Brain microvascular endothelial cell (primary cell): ENCODE data around the gene PROZ.

Experiments used
- DNase-seq: peaks from one replicate; pipeline ENCODE4 v3.0.0-alpha.2; 2020
- H3K27ac ChIP-seq: fragments of 250-450 bp; sonication (Bioruptor Pico); 2 replicates; pipeline ENCODE4 v1.5.1; 2020; ENCODE audit warnings: mild to moderate bottlenecking, moderate library complexity
- H3K27me3 ChIP-seq: fragments of 250-450 bp; sonication (Bioruptor Pico); replicated peaks from 2 replicates; pipeline ENCODE4 v1.5.1; 2020; ENCODE audit warnings: mild to moderate bottlenecking
- H3K36me3 ChIP-seq: fragments of 250-450 bp; sonication (Bioruptor Pico); replicated peaks from 2 replicates; pipeline ENCODE4 v1.5.1; 2020; ENCODE audit warnings: mild to moderate bottlenecking
- H3K4me3 ChIP-seq: 2 replicates; pipeline ENCODE4 v1.5.1; 2011; ENCODE audit warnings: low read depth, mild to moderate bottlenecking, control low read depth, low read length, moderate library complexity
- in situ Hi-C: cut with HindIII; loops from 2 replicates; pipeline ENCODE4 v1.10.0; 2017; ENCODE audit warnings: low sequenced_read_pairs, low pct_ligation_motif_present
- TF ChIP-seq, protein P1 (sequence below): IDR thresholded peaks from 2 replicates; pipeline ENCODE4 v1.5.1; 2011; ENCODE audit warnings: low read depth, mild to moderate bottlenecking, moderate library complexity, low read length, control low read depth, inconsistent platforms; ENCODE audit errors: missing control alignments

Gene PROZ

DNA sequence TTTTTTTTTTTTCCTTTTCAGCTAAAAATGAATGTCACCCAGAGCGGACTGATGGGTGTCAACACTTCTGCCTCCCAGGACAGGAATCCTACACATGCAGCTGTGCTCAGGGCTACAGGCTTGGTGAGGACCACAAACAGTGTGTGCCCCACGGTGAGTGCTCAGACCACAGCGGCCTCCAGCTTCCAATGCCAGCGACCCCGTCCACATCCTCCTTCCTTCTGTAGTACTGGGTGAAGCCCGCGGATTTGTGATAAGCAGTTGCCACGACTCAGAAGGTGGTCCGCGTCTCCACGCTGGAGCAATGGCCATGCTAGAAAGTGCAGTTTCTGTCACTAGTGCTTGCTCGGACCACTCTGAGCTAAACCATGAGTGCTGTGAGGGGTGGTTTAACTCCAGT lies 6.0 kb downstream of the PROZ start:
- TF ChIP-seq, protein P1, sequence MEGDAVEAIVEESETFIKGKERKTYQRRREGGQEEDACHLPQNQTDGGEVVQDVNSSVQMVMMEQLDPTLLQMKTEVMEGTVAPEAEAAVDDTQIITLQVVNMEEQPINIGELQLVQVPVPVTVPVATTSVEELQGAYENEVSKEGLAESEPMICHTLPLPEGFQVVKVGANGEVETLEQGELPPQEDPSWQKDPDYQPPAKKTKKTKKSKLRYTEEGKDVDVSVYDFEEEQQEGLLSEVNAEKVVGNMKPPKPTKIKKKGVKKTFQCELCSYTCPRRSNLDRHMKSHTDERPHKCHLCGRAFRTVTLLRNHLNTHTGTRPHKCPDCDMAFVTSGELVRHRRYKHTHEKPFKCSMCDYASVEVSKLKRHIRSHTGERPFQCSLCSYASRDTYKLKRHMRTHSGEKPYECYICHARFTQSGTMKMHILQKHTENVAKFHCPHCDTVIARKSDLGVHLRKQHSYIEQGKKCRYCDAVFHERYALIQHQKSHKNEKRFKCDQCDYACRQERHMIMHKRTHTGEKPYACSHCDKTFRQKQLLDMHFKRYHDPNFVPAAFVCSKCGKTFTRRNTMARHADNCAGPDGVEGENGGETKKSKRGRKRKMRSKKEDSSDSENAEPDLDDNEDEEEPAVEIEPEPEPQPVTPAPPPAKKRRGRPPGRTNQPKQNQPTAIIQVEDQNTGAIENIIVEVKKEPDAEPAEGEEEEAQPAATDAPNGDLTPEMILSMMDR = no peak
- Histone ChIP-seq H3K27ac (no peak overlapping the region), H3K36me3 (peaks cover 4% of the 10 kb centered on the region), H3K4me3 (no peak overlapping the region), H3K27me3 (no peaks in the 10 kb centered on the region)
- in situ Hi-C loops = no loop called here
- no peak for DNase-seq

DNA sequence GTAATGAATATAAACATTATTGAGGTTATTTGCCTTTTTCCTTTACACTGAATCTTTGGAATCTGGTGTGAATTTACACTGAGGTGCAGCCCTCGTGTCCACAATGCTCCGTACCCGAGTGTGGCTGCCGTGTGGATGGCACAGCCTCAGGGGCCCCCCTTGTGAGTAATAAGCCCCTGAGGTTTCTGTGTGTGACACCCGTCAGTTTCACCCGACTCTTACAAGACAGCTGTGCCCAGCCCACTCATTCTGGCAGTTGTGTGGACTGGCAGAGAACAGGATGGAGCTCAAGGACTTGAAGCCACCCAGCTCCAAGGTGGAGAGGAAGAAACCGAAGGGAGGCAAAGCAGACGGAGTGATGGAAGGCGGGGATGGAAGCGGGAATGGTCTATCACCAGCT lies 7.8 kb downstream of the PROZ start:
- DNase-seq = no peak
- H3K36me3 ChIP-seq = peaks cover 10% of the 10 kb centered on the region
- H3K27ac ChIP-seq = no peak overlapping the region
- in situ Hi-C loops = no loop called here
- TF ChIP-seq, protein P1 = no peak
- no peaks in the 10 kb centered on the region for H3K27me3 ChIP-seq
- H3K4me3 ChIP-seq = no peak overlapping the region

DNA sequence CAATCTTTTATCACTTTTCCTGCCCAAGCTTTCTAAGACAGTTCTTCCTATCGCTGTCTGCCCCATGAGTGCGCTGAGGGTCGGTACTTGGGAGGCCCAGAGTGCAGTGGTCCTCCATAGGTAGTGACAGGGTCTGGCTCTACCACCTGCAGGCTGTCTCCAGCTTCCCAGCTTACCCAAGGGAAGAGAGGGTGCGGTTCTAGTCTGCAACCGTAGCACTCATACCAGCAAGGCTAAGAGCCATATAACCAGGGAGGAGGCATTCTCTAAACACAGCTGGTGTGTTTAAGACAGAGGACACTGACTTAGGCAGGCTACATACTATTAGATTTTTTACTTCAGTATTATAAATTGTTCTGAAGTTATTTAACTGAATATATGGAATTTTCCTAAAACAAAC lies 8.2 kb downstream of the PROZ start:
- Histone ChIP-seq H3K27me3 (no peaks in the 10 kb centered on the region), H3K27ac (no peak overlapping the region), H3K4me3 (no peak overlapping the region), H3K36me3 (peaks cover 15% of the 10 kb centered on the region)
- in situ Hi-C loops = no loop called here
- TF ChIP-seq, protein P1 = no peak
- no peak for DNase-seq

DNA sequence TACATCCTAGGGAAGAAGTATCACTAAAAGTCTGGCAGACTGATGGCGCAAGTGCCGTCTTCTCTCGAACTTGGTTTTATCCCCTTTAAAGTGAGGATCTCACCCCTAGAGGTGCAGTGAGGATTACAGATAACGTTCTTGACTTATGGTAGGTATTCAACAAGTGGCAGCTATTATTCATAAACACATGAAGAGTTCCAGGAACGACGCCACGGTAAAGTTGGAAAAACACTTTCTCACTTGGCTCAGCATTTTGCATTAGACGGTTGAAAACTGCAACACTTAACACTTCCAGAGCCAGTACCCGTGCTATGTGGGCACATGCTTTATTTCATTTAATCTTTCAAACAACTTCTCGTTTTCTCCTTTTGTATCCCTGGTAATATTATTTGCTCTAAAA lies 8.7 kb downstream of the PROZ start:
- H3K27me3 ChIP-seq = no peaks in the 10 kb centered on the region
- no peak overlapping the region for H3K27ac ChIP-seq
- no peak overlapping the region for H3K4me3 ChIP-seq
- in situ Hi-C loops = no loop called here
- H3K36me3 ChIP-seq = peaks cover 19% of the 10 kb centered on the region
- DNase-seq = no peak
- TF ChIP-seq, protein P1 = no peak

DNA sequence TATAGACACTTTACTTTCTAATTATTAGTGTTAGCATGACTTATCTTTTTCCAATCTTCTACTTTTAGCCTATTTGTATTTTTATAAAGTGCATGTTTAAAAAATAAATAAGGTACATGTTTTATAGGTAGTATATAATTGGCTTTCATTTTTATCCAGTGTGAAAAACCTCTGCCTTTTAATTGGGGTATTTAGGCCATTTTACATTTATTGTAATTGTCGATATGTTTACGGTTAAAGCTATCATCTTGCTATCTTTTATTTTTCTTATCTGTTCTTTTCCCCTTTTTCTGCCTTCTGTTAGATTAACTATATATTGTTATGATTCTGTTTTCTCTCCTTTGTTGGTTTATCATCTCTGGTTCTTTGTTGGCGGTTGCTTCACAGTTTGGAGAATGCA lies 9.1 kb downstream of the PROZ start:
- H3K4me3 ChIP-seq = no peak overlapping the region
- H3K36me3 ChIP-seq = peaks cover 19% of the 10 kb centered on the region
- no peaks in the 10 kb centered on the region for H3K27me3 ChIP-seq
- in situ Hi-C loops = no loop called here
- TF ChIP-seq, protein P1 = no peak
- DNase-seq = no peak
- no peak overlapping the region for H3K27ac ChIP-seq

DNA sequence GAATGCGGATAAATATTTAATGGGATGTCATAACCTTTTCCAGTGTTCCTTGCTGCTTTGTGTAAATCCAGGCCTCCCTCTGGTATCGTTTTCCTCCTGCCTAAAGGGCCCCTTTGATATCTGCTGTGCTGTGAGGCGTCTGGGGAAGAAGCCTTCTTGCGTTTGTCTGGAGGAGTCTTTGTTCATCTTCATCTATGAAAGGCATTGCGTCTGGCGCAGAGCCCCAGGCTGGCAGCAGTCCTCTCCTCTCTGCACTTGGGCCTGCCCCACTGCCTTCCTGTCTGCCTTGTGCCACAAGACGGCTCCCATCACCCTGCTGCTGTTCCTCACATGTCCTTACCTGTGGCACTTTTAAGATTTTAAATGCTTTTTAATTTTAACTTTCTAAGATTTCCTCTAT lies 9.8 kb downstream of the PROZ start:
- no peaks in the 10 kb centered on the region for H3K27me3 ChIP-seq
- in situ Hi-C loops = no loop called here

More for the DNA sequence above, 9.8 kb downstream of the PROZ start:
- DNase-seq = no peak
- no peak overlapping the region for H3K4me3 ChIP-seq
- TF ChIP-seq, protein P1 = no peak
- peaks cover 23% of the 10 kb centered on the region for H3K36me3 ChIP-seq
- H3K27ac ChIP-seq = no peak overlapping the region
